Muscle layer of colon (tissue), 2 donors: ENCODE data around the gene TOMM22.

Experiments
- H3K27ac ChIP-seq: one replicate; pipeline ENCODE4 v1.7.0; 2013; ENCODE audit warnings: low read depth, mild to moderate bottlenecking, low read length, moderate library complexity
- H3K27me3 ChIP-seq, 2 donors: one replicate each; pipeline ENCODE4 v1.7.0; 2013; ENCODE audit warnings: low read length in 2 of 2, mild to moderate bottlenecking in 2 of 2; ENCODE audit not compliant: insufficient read depth in 2 of 2, control insufficient read depth in 1 of 2
- H3K36me3 ChIP-seq: one replicate; pipeline ENCODE4 v1.7.0; 2013; ENCODE audit warnings: mild to moderate bottlenecking, low read length; ENCODE audit not compliant: insufficient read depth
- H3K4me1 ChIP-seq: one replicate; pipeline ENCODE4 v1.7.0; 2013; ENCODE audit warnings: mild to moderate bottlenecking, low read length; ENCODE audit not compliant: insufficient read depth
- H3K4me3 ChIP-seq, 2 donors: one replicate each; pipeline ENCODE4 v1.7.0; 2013; ENCODE audit warnings: low read length in 2 of 2, low read depth in 1 of 2, mild to moderate bottlenecking in 1 of 2, moderate library complexity in 1 of 2
- H3K9ac ChIP-seq: one replicate; pipeline ENCODE4 v1.7.0; 2013; ENCODE audit warnings: low read length
- H3K9me3 ChIP-seq: one replicate; pipeline ENCODE4 v1.7.0; 2013; ENCODE audit warnings: mild to moderate bottlenecking, low read length
- donor health status: abdominal sarcoma.
- donor health status: Adenocarcinoma of cecum.

The TOMM22 gene

GRCh38 chr22:38718414-38718813, 36.7 kb downstream of the TOMM22 start:
- no peaks in the 10 kb centered on the region for H3K27me3 ChIP-seq
- H3K4me1 ChIP-seq, result peaks cover 18% of the 10 kb centered on the region
- H3K27ac ChIP-seq, result no peak overlapping the region
- no peaks in the 10 kb centered on the region for H3K9me3 ChIP-seq
- no peak overlapping the region for H3K9ac ChIP-seq
- H3K4me3 ChIP-seq, result no peak overlapping the region
- H3K36me3 ChIP-seq, result peaks cover 49% of the 10 kb centered on the region

GRCh38 chr22:38719196-38719595, 37.4 kb downstream of the TOMM22 start:
- H3K27me3 ChIP-seq, result no peaks in the 10 kb centered on the region
- H3K36me3 ChIP-seq, result peaks cover 57% of the 10 kb centered on the region
- H3K27ac ChIP-seq, result no peak overlapping the region
- H3K4me3 ChIP-seq, result no peak overlapping the region
- no peak overlapping the region for H3K9ac ChIP-seq
- H3K4me1 ChIP-seq, result peaks cover 14% of the 10 kb centered on the region
- no peaks in the 10 kb centered on the region for H3K9me3 ChIP-seq

- Histone ChIP-seq H3K27ac (no peak overlapping the region), H3K4me3 (no peak overlapping the region), H3K9ac (no peak overlapping the region), H3K4me1 (peaks cover 9% of the 10 kb centered on the region), H3K27me3 (no peaks in the 10 kb centered on the region), H3K9me3 (no peaks in the 10 kb centered on the region), H3K36me3 (peaks cover 69% of the 10 kb centered on the region)
Measured at GRCh38 chr22:38720350-38720749, 38.6 kb downstream of the TOMM22 start.

GRCh38 chr22:38721551-38721950, 39.8 kb downstream of the TOMM22 start:
- no peak overlapping the region for H3K4me3 ChIP-seq
- no peaks in the 10 kb centered on the region for H3K27me3 ChIP-seq
- H3K9me3 ChIP-seq, result no peaks in the 10 kb centered on the region
- H3K4me1 ChIP-seq, result peaks cover 9% of the 10 kb centered on the region
- H3K9ac ChIP-seq, result no peak overlapping the region
- H3K27ac ChIP-seq, result no peak overlapping the region
- peaks cover 72% of the 10 kb centered on the region for H3K36me3 ChIP-seq

GRCh38 chr22:38724176-38724575, 42.4 kb downstream of the TOMM22 start:
- Histone ChIP-seq H3K4me1 (no peaks in the 10 kb centered on the region), H3K27ac (no peak overlapping the region), H3K9me3 (no peaks in the 10 kb centered on the region), H3K36me3 (peaks cover 84% of the 10 kb centered on the region), H3K4me3 (no peak overlapping the region), H3K9ac (no peak overlapping the region), H3K27me3 (no peaks in the 10 kb centered on the region)

GRCh38 chr22:38724926-38725571, 43.3 kb downstream of the TOMM22 start:
- no peak overlapping the region for H3K9ac ChIP-seq

GRCh38 chr22:38725900-38726655, 44.3 kb downstream of the TOMM22 start:
- Histone ChIP-seq H3K4me1 (no peaks in the 10 kb centered on the region), H3K36me3 (peaks cover 99% of the 10 kb centered on the region), H3K9me3 (no peaks in the 10 kb centered on the region), H3K4me3 (no peak overlapping the region), H3K27ac (no peak overlapping the region), H3K9ac (no peak overlapping the region), H3K27me3 (no peaks in the 10 kb centered on the region)

More at GRCh38 chr22:38724926-38725571, 43.3 kb downstream of the TOMM22 start:
- Histone ChIP-seq H3K4me1 (no peaks in the 10 kb centered on the region), H3K27me3 (no peaks in the 10 kb centered on the region), H3K36me3 (peaks cover 92% of the 10 kb centered on the region), H3K4me3 (no peak overlapping the region), H3K9me3 (no peaks in the 10 kb centered on the region), H3K27ac (no peak overlapping the region)

- H3K36me3 ChIP-seq, result peaks cover 98% of the 10 kb centered on the region
- H3K4me1 ChIP-seq, result peaks cover 4% of the 10 kb centered on the region
- no peak overlapping the region for H3K4me3 ChIP-seq
- no peak overlapping the region for H3K9ac ChIP-seq
- H3K9me3 ChIP-seq, result no peaks in the 10 kb centered on the region
- H3K27ac ChIP-seq, result no peak overlapping the region
- no peaks in the 10 kb centered on the region for H3K27me3 ChIP-seq
Measured at GRCh38 chr22:38727123-38727522, 45.4 kb downstream of the TOMM22 start.

- no peaks in the 10 kb centered on the region for H3K9me3 ChIP-seq
- H3K27me3 ChIP-seq, result no peaks in the 10 kb centered on the region
- H3K9ac ChIP-seq, result no peak overlapping the region
- H3K36me3 ChIP-seq, result peaks cover 92% of the 10 kb centered on the region
- peaks cover 11% of the 10 kb centered on the region for H3K4me1 ChIP-seq
- H3K4me3 ChIP-seq, result no peak overlapping the region
- H3K27ac ChIP-seq, result no peak overlapping the region
Measured at GRCh38 chr22:38727530-38728451, 46.0 kb downstream of the TOMM22 start.

- Histone ChIP-seq H3K4me3 (no peak overlapping the region), H3K9me3 (no peaks in the 10 kb centered on the region), H3K27me3 (no peaks in the 10 kb centered on the region), H3K27ac (no peak overlapping the region), H3K4me1 (peaks cover 24% of the 10 kb centered on the region), H3K9ac (no peak overlapping the region), H3K36me3 (peaks cover 85% of the 10 kb centered on the region)
Measured at GRCh38 chr22:38728871-38729796, 47.4 kb downstream of the TOMM22 start.
